Measurements from ENCODE around the gene SPRY1.
A peak's percentile ranks its signal among the peaks of the same experiment; 100 is the strongest.

The SPRY1 gene

GRCh38 chr4:123396307-123397143 is at the start of gene SPRY1:
Gene SPRY1, plus strand, starts transcription at chr4:123396795. Its CDS starts 4,797 bp downstream, at chr4:123401592.
- DNase-seq (ENCODE audit: low read depth in 2 of 3, low spot score in 1 of 3) = peak; percentile 62 to 77 (median 69)

GRCh38 chr4:123346951-123347350 is 49.6 kb upstream of the SPRY1 start:
- DNase-seq (ENCODE audit: low read depth in 2 of 3, low spot score in 1 of 3) = no peak

- no peak for DNase-seq (ENCODE audit: low read depth in 2 of 3, low spot score in 1 of 3)
Observed at GRCh38 chr4:123348946-123349345, 47.6 kb upstream of the SPRY1 start.

- no peak for DNase-seq (ENCODE audit: low read depth in 2 of 3, low spot score in 1 of 3)
Observed at GRCh38 chr4:123349421-123350190, 47.0 kb upstream of the SPRY1 start.

GRCh38 chr4:123350191-123350544 is 46.4 kb upstream of the SPRY1 start:
- no peak for DNase-seq (ENCODE audit: low read depth in 2 of 3, low spot score in 1 of 3)

- DNase-seq (ENCODE audit: low read depth in 2 of 3, low spot score in 1 of 3) = no peak
Observed at GRCh38 chr4:123350726-123351125, 45.9 kb upstream of the SPRY1 start.

- no peak for DNase-seq (ENCODE audit: low read depth in 2 of 3, low spot score in 1 of 3)
Observed at GRCh38 chr4:123351713-123352112, 44.9 kb upstream of the SPRY1 start.

GRCh38 chr4:123352240-123352945 is 44.2 kb upstream of the SPRY1 start:
- DNase-seq (ENCODE audit: low read depth in 2 of 3, low spot score in 1 of 3) = no peak

GRCh38 chr4:123352966-123353365 is 43.6 kb upstream of the SPRY1 start:
- no peak for DNase-seq (ENCODE audit: low read depth in 2 of 3, low spot score in 1 of 3)

- DNase-seq (ENCODE audit: low read depth in 2 of 3, low spot score in 1 of 3) = no peak
Observed at GRCh38 chr4:123353656-123354055, 42.9 kb upstream of the SPRY1 start.

- no peak for DNase-seq (ENCODE audit: low read depth in 2 of 3, low spot score in 1 of 3)
Observed at GRCh38 chr4:123354701-123355100, 41.9 kb upstream of the SPRY1 start.

- no peak for DNase-seq (ENCODE audit: low read depth in 2 of 3, low spot score in 1 of 3)
Observed at GRCh38 chr4:123356921-123357320, 39.7 kb upstream of the SPRY1 start.

- DNase-seq (ENCODE audit: low read depth in 2 of 3, low spot score in 1 of 3) = no peak
Observed at GRCh38 chr4:123359449-123360315, 36.9 kb upstream of the SPRY1 start.

GRCh38 chr4:123361195-123361861 is 35.3 kb upstream of the SPRY1 start:
- DNase-seq (ENCODE audit: low read depth in 2 of 3, low spot score in 1 of 3) = no peak

GRCh38 chr4:123362103-123362502 is 34.5 kb upstream of the SPRY1 start:
- DNase-seq (ENCODE audit: low read depth in 2 of 3, low spot score in 1 of 3) = no peak

- no peak for DNase-seq (ENCODE audit: low read depth in 2 of 3, low spot score in 1 of 3)
Observed at GRCh38 chr4:123363729-123364128, 32.9 kb upstream of the SPRY1 start.

GRCh38 chr4:123364906-123365305 is 31.7 kb upstream of the SPRY1 start:
- no peak for DNase-seq (ENCODE audit: low read depth in 2 of 3, low spot score in 1 of 3)

GRCh38 chr4:123365412-123365811 is 31.2 kb upstream of the SPRY1 start:
- no peak for DNase-seq (ENCODE audit: low read depth in 2 of 3, low spot score in 1 of 3)

GRCh38 chr4:123366144-123366748 is 30.3 kb upstream of the SPRY1 start:
- no peak for DNase-seq (ENCODE audit: low read depth in 2 of 3, low spot score in 1 of 3)

GRCh38 chr4:123378794-123379193 is 17.8 kb upstream of the SPRY1 start:
- DNase-seq (ENCODE audit: low read depth in 2 of 3, low spot score in 1 of 3) = no peak
